ENCODE results near the gene TTC21B.

The TTC21B gene

GRCh38 chr2:165835363-165835762 lies 118.2 kb downstream of the TTC21B start:
- DNase-seq (ENCODE audit: low spot score), result no peak

DNA sequence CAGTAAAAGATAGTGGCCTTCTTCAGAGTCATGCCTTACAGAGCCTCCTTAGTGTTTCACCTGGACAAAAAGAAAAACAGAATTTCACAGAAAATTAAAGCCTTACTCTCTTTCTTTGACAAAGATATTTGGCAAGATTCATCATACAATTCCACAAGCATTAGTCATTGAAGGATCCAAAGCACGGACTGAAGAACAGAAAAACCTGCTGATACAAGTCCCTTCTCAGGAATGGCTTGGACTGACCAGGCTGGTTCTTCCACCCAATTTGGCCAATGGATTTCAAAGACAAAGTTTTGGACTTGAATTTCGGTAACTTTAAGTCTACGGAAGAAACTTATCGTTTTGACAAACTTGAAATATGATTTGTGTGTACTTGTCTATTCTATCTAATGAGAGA lies 120.4 kb downstream of the TTC21B start:
- DNase-seq (ENCODE audit: low spot score), result no peak

DNA sequence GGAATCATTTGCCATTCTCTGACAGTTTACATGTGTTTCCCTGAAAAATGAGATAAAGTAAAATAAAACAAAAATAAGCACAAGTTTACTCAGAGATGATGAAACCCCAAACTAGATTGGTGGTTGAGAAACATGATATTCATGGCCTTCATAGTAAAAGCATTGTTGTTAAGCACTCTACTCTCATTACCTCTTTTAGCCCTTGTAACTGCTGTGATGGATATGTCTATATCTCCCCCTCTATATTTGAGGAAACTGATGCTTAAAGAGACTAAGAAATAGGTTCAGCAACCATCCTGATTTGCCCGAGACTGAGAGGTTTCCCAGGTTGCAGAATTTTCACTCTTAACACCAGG lies 125.7 kb downstream of the TTC21B start:
- no peak for DNase-seq (ENCODE audit: low spot score)

- no peak for DNase-seq (ENCODE audit: low spot score)
Measured at GRCh38 chr2:165827016-165827920, 126.3 kb downstream of the TTC21B start.

GRCh38 chr2:165825041-165825440 lies 128.5 kb downstream of the TTC21B start:
- no peak for DNase-seq (ENCODE audit: low spot score)

Data from germinal center (tissue), 1 donor.